K562 (cell line): Measurements from ENCODE around the gene GLDN. TPM values are rescaled to one million over a fixed set of nuclear protein-coding genes. Genes with fewer than 3 reads are reported as not detected.

Source experiments
- ATAC-seq: fragments of 200-7000 bp; cut with Tn5 transposase; 3 replicates; pipeline ENCODE4 v1.9.1; 2020; ENCODE audit warnings: moderate library complexity
- BruUV-seq: library from RNA; stranded (reverse); fragments of 400-500 nt; replicated peaks from 2 replicates; lab custom pipeline; 2021; lab: Mats Ljungman, UMichigan
- CTCF ChIA-PET: fragments of 300-600 bp; formaldehyde crosslinking; extraction: SDS; loops from one replicate; lab custom pipeline; 2021; ENCODE audit warnings: low intra/inter-chr PET ratio; lab: Yijun Ruan, JAX
- POLR2A ChIA-PET: fragments of 300-600, 350-650 bp; sonication (Branson Sonifier 250); formaldehyde crosslinking; extraction: SDS; loops from one replicate; lab custom pipeline; 2021; ENCODE audit warnings: antibody characterized with exemption, inconsistent platforms; lab: Yijun Ruan, JAX
- DNase-seq, 4 experiments: peaks; one replicate each; pipeline versions ENCODE4 v3.0.0 to v3.0.0-alpha.2; 2011 to 2018; ENCODE audit warnings: low spot score in 3 of 4, mixed read lengths in 3 of 4; ENCODE audit errors: extremely low read depth in 1 of 4
- FAIRE-seq: peaks from 2 replicates; lab custom pipeline; 2011; peaks lifted over from hg19 to GRCh38; lab: Jason Lieb, UNC
- H2AFZ ChIP-seq: 2 replicates; pipeline ENCODE4 v1.6.0; 2011; ENCODE audit warnings: low read depth, low read length, control low read depth, inconsistent platforms
- H3K27ac ChIP-seq: fragments of 200-600 bp; 3 replicates; pipeline ENCODE4 v1.8.0; 2011; ENCODE audit warnings: low read depth, mild to moderate bottlenecking, control low read depth, inconsistent platforms, low read length, moderate library complexity, mixed read lengths; ENCODE audit errors: extremely low read depth
- H3K27me3 ChIP-seq, 2 experiments: fragments of 300-600 bp in 1 of 2; 2 replicates in 1 of 2; 3 replicates in 1 of 2; pipeline versions ENCODE4 v1.6.0 to v1.8.0; 2011; ENCODE audit warnings: inconsistent platforms in 2 of 2, low read length in 2 of 2, mild to moderate bottlenecking in 1 of 2, mixed read lengths in 1 of 2, moderate library complexity in 1 of 2; ENCODE audit not compliant: control insufficient read depth in 2 of 2, insufficient read depth in 2 of 2
- H3K36me3 ChIP-seq: fragments of 300-600 bp; 3 replicates; pipeline ENCODE4 v1.8.0; 2011; ENCODE audit warnings: mild to moderate bottlenecking, low read length, inconsistent platforms; ENCODE audit not compliant: control insufficient read depth, insufficient read depth
- H3K4me1 ChIP-seq, 2 experiments: fragments of 200-600 bp in 1 of 2; replicated peaks in 1 of 2; 2 replicates in 1 of 2; 3 replicates in 1 of 2; pipeline versions ENCODE4 v1.5.1 to v1.8.0; 2011; ENCODE audit warnings: inconsistent platforms in 2 of 2, low read length in 2 of 2, mild to moderate bottlenecking in 1 of 2, mixed read lengths in 1 of 2, moderate library complexity in 1 of 2; ENCODE audit not compliant: control insufficient read depth in 2 of 2, insufficient read depth in 2 of 2
- H3K4me2 ChIP-seq: 2 replicates; pipeline ENCODE4 v1.6.1; 2011; ENCODE audit warnings: low read length, control low read depth, inconsistent platforms, mixed read lengths; ENCODE audit not compliant: insufficient read depth
- H3K4me3 ChIP-seq: fragments of 200-600 bp; sonication (generic), shearing (Covaris generic); 2 replicates; pipeline ENCODE4 v1.5.1; 2016; ENCODE audit warnings: control low read depth, inconsistent platforms
- H3K79me2 ChIP-seq: fragments of 200-600 bp; 3 replicates; pipeline ENCODE4 v1.8.0; 2011; ENCODE audit warnings: low read length, inconsistent platforms; ENCODE audit not compliant: control insufficient read depth, insufficient read depth
- H3K9ac ChIP-seq, 2 experiments: 2 replicates each; pipeline versions ENCODE4 v1.6.0 to v1.6.1; 2011; ENCODE audit warnings: low read depth in 2 of 2, low read length in 2 of 2, control low read depth in 1 of 2, inconsistent platforms in 1 of 2, mild to moderate bottlenecking in 1 of 2, mixed read lengths in 1 of 2; ENCODE audit not compliant: insufficient read depth in 1 of 2
- H3K9me1 ChIP-seq: one replicate; pipeline ENCODE4 v1.6.0; 2011; ENCODE audit warnings: inconsistent platforms, mild to moderate bottlenecking, low read length, moderate library complexity; ENCODE audit not compliant: control insufficient read depth, insufficient read depth
- H3K9me3 ChIP-seq: replicated peaks from 2 replicates; pipeline ENCODE4 v1.5.1; 2011; ENCODE audit warnings: low read depth, low read length, inconsistent platforms; ENCODE audit not compliant: control insufficient read depth, insufficient read depth
- H4K20me1 ChIP-seq: replicated peaks from 2 replicates; pipeline ENCODE4 v1.6.1; 2011; ENCODE audit warnings: low read length, inconsistent platforms, mixed read lengths; ENCODE audit not compliant: control insufficient read depth, insufficient read depth
- ARID2 ChIP-seq: fragments of 450-650 bp; IDR thresholded peaks from 2 replicates; pipeline ENCODE4 v1.6.1; 2017; ENCODE audit warnings: antibody characterized with exemption, mild to moderate bottlenecking
- HMGXB4 ChIP-seq: sonication (generic); formaldehyde crosslinking; IDR thresholded peaks from 2 replicates; pipeline ENCODE4 v1.8.1; 2023; ENCODE audit warnings: mild to moderate bottlenecking, missing genetic modification reagents
- PML ChIP-seq: IDR thresholded peaks from 2 replicates; pipeline ENCODE4 v1.6.1; 2012; ENCODE audit warnings: low read length, inconsistent platforms
- RBM39 ChIP-seq: fragments of 200-400 bp; formaldehyde crosslinking; optimal IDR thresholded peaks from 2 replicates; pipeline ENCODE3; 2018; ENCODE audit warnings: low read depth, low read length
- SNIP1 ChIP-seq: fragments of 450-650 bp; IDR thresholded peaks from 2 replicates; pipeline ENCODE4 v1.7.1; 2017; ENCODE audit warnings: low read depth, mild to moderate bottlenecking
- TFAP4 ChIP-seq: sonication (generic); formaldehyde crosslinking; IDR thresholded peaks from 2 replicates; pipeline ENCODE4 v1.8.0; 2022; ENCODE audit warnings: missing genetic modification reagents, mild to moderate bottlenecking, moderate library complexity, borderline replicate concordance
- WGBS: fragments of 100-300 bp; shearing (Covaris generic); methylation state at CpG from one replicate; pipeline ENCODE4 v1.1.6; 2016; ENCODE audit warnings: low coverage, mixed read lengths; ENCODE audit not compliant: insufficient coverage; ENCODE audit errors: missing lambda C conversion rate; 5-methylcytosine and 5-hydroxymethylcytosine counted together
- in situ Hi-C: fragments of 300-500 bp; cut with MboI; formaldehyde crosslinking; loops from 4 replicates; pipeline ENCODE4 v1.15.0; 2018; ENCODE audit warnings: inconsistent platforms, mixed read lengths
- intact Hi-C: fragments of 100-400 bp; cut with micrococcal nuclease; formaldehyde crosslinking; loops from 2 replicates; pipeline ENCODE4 v1.14.2; 2022
- polyA plus RNA-seq, 8 experiments: library from polyadenylated mRNA; depleted of rRNA in 4 of 8; stranded (reverse) in 5 of 8; unstranded in 3 of 8; fragments of >200 nt; fragmentation: Nextera tagmentation in 2 of 8; fragmentation: Illumina TruSeq in 1 of 8; extraction: Ambion mirVana in 2 of 8; extraction: Trizol in 1 of 8; gene quantifications; 2 replicates each; pipeline versions ENCODE4 v1.2.1 to v1.2.3, GENCODE V29; 2011 to 2014; ENCODE audit warnings: inconsistent platforms in 1 of 8, missing spikeins in 1 of 8
- total RNA-seq, 7 experiments: library from RNA; depleted of rRNA in 6 of 7; stranded (reverse); fragments of >200 nt in 6 of 7; fragmentation: Illumina TruSeq in 2 of 7; extraction: Trizol in 2 of 7; gene quantifications; 2 replicates each; pipeline versions ENCODE4 v1.2.1 to v1.2.3, GENCODE V29; 2011 to 2021; ENCODE audit warnings: low replicate concordance in 1 of 7
- TF ChIP-seq, protein P1 (sequence below), 2 experiments: fragments of 450-650 bp in 1 of 2; sonication (generic) in 1 of 2; formaldehyde crosslinking in 1 of 2; IDR thresholded peaks; 2 replicates each; pipeline versions ENCODE4 v1.7.1 to v1.9.0; 2016 to 2022; ENCODE audit warnings: inconsistent platforms in 1 of 2, mild to moderate bottlenecking in 1 of 2, missing genetic modification reagents in 1 of 2

The GLDN gene
- total and polyA plus RNA-seq, 9 of the 15 experiments (the other 6 are each of a cell fraction or from before 2014, with no cell fraction given), result 0.05 to 0.33 (median 0.18) TPM

DNA sequence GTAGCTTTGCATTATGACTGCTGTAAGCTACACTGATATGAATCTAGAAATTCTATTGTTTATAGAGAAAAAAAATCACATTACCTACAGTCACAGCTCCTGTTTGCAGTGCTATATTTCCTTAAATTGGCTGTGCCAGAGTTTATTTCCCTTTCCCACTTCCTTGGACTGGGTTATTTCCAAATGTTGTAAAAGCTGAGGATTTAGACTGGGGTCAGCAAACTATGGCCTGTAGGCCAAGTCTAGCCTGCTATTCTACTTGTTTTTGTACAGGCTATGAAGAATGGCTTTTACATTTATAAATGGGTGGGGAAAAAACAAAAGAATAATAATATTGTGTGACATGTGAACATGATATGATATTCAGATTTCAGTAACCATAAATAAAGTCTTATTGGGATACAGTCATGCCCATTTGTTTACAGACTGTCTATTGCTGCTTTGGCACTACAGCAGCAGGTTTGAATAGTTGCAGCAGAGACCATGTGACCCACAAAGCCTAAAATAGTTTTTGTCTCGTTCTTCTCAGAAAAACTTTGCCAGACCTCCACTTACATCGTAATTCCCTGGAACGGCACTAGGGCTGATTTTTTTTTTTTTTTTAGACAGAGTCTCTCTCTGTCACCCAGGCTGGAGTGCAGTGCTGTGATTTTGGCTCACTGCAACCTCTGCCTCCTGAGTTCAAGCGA, 7.8 kb downstream of the GLDN start (continued):
- TF ChIP-seq HMGXB4 (CRISPR knock-in tag), result no peak
- no peak for TF ChIP-seq RBM39
- no peak for TF ChIP-seq PML

DNA sequence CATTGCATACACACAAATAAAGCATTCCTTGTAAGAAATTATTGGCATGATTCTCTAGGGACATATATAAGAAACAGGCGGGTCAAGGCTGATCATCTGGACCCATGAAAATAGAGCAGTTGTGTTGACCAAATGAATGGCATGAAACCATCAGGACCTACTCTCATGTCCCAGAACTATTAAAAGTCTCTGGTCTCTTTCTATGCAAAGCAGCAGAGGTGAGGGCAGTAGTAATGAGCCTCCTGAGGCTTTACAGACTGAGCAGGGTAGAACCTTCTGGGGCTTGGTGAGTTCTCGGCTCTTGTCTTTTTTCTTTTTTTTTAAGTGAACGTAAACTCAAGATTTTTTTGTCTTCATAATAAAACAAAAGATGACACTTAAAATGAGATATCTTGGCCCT, 9.3 kb downstream of the GLDN start:
- no peak overlapping the region for H3K27ac ChIP-seq
- 4% methylated on average over 3 of the region's 3 CpGs for WGBS
- H3K36me3 ChIP-seq, result no peaks in the 10 kb centered on the region
- ChIA-PET POLR2A (no interaction called here), CTCF (no interaction called here)
- H3K9ac ChIP-seq, result no peak overlapping the region
- in situ Hi-C loops, result no loop called here
- H3K4me2 ChIP-seq, result no peak overlapping the region
- H2AFZ ChIP-seq, result no peak overlapping the region
- intact Hi-C loops, result no loop called here
- no peak for FAIRE-seq
- H4K20me1 ChIP-seq, result no peaks in the 10 kb centered on the region
- no peaks in the 10 kb centered on the region for H3K4me1 ChIP-seq
- H3K4me3 ChIP-seq, result no peak overlapping the region
- H3K27me3 ChIP-seq, result peaks cover 6 to 21% of the 10 kb centered on the region in 2 experiments; a peak in 3 of 5 replicates
- H3K79me2 ChIP-seq, result no peaks in the 10 kb centered on the region
- no peak for ATAC-seq
- no TSS peak for BruUV-seq
- no peaks in the 10 kb centered on the region for H3K9me1 ChIP-seq
- no peaks in the 10 kb centered on the region for H3K9me3 ChIP-seq
- no peak for DNase-seq
- TF ChIP-seq SNIP1 (no peak), TFAP4 (CRISPR knock-in tag) (no peak), ARID2 (no peak)
- TF ChIP-seq, protein P1, sequence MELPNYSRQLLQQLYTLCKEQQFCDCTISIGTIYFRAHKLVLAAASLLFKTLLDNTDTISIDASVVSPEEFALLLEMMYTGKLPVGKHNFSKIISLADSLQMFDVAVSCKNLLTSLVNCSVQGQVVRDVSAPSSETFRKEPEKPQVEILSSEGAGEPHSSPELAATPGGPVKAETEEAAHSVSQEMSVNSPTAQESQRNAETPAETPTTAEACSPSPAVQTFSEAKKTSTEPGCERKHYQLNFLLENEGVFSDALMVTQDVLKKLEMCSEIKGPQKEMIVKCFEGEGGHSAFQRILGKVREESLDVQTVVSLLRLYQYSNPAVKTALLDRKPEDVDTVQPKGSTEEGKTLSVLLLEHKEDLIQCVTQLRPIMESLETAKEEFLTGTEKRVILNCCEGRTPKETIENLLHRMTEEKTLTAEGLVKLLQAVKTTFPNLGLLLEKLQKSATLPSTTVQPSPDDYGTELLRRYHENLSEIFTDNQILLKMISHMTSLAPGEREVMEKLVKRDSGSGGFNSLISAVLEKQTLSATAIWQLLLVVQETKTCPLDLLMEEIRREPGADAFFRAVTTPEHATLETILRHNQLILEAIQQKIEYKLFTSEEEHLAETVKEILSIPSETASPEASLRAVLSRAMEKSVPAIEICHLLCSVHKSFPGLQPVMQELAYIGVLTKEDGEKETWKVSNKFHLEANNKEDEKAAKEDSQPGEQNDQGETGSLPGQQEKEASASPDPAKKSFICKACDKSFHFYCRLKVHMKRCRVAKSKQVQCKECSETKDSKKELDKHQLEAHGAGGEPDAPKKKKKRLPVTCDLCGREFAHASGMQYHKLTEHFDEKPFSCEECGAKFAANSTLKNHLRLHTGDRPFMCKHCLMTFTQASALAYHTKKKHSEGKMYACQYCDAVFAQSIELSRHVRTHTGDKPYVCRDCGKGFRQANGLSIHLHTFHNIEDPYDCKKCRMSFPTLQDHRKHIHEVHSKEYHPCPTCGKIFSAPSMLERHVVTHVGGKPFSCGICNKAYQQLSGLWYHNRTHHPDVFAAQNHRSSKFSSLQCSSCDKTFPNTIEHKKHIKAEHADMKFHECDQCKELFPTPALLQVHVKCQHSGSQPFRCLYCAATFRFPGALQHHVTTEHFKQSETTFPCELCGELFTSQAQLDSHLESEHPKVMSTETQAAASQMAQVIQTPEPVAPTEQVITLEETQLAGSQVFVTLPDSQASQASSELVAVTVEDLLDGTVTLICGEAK (IDR thresholded peaks at IDR 0.05), result no peak
- TF ChIP-seq, protein P1 (CRISPR knock-in tag; IDR thresholded peaks at IDR 0.05), result no peak
